SK-N-MC (cell line): ENCODE data around the gene PNLIPRP3.

Experiments used
- DNase-seq: peaks from one replicate; pipeline ENCODE4 v3.0.0-alpha.2; 2011; ENCODE audit warnings: low read depth, low spot score
- H3K27ac ChIP-seq: fragments of 200-600 bp; sonication (generic); 2 replicates; pipeline ENCODE4 v1.5.1; 2016; ENCODE audit warnings: mixed run types
- H3K36me3 ChIP-seq: fragments of 200-600 bp; sonication (generic); 2 replicates; pipeline ENCODE4 v1.6.1; 2017; ENCODE audit warnings: antibody characterized with exemption, low read length, mixed read lengths; ENCODE audit not compliant: insufficient read depth
- H3K4me3 ChIP-seq: fragments of 200-600 bp; sonication (generic); 2 replicates; pipeline ENCODE4 v1.5.1; 2016
- H3K9ac ChIP-seq: fragments of 200-600 bp; sonication (generic); 2 replicates; pipeline ENCODE4 v1.8.0; 2017; ENCODE audit warnings: mixed run types, mixed read lengths; ENCODE audit not compliant: insufficient read length
- H3K9me3 ChIP-seq: fragments of 200-600 bp; sonication (generic); 2 replicates; pipeline ENCODE4 v1.6.1; 2017; ENCODE audit warnings: low read depth, mild to moderate bottlenecking, antibody characterized with exemption, low read length, moderate library complexity, mixed read lengths
- EZH2 ChIP-seq: fragments of 200-600 bp; sonication (generic); IDR thresholded peaks from one replicate; pipeline ENCODE4 v1.6.1; 2017; ENCODE audit warnings: antibody characterized with exemption
- FOXP2 ChIP-seq: optimal IDR thresholded peaks from 2 replicates; pipeline ENCODE3; 2011; ENCODE audit warnings: mild to moderate bottlenecking, moderate library complexity; ENCODE audit not compliant: insufficient read depth; ENCODE audit errors: extremely low read length, control extremely low read depth
- POLR2AphosphoS5 ChIP-seq: IDR thresholded peaks from 2 replicates; pipeline ENCODE4 v1.6.1; 2012; ENCODE audit warnings: mild to moderate bottlenecking, low read depth, low read length, borderline replicate concordance

Gene PNLIPRP3

DNA sequence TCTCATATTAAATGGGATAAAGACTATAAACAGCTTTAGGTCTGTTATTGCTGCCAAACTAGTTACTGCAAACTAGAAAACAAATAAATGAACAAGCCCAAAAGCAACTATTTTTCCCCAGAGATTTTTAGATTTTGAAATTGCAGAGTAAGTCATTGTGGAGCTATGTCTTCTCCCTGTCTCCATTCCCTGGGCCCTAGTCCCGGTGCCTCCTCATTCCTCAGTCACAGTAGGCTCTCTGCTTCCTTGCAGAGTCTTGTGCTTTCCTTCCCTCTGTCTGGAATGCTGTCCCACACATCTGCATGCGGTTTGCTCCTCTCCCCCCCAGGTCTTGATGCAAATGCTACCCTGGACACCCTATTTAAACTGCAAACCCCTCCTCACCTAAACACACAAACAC, 4.0 kb downstream of the PNLIPRP3 start:
- no peak for DNase-seq
- TF ChIP-seq EZH2: no peak
- Histone ChIP-seq H3K27ac (no peak overlapping the region), H3K36me3 (no peaks in the 10 kb centered on the region), H3K4me3 (no peak overlapping the region), H3K9me3 (no peaks in the 10 kb centered on the region), H3K9ac (no peak overlapping the region)

DNA sequence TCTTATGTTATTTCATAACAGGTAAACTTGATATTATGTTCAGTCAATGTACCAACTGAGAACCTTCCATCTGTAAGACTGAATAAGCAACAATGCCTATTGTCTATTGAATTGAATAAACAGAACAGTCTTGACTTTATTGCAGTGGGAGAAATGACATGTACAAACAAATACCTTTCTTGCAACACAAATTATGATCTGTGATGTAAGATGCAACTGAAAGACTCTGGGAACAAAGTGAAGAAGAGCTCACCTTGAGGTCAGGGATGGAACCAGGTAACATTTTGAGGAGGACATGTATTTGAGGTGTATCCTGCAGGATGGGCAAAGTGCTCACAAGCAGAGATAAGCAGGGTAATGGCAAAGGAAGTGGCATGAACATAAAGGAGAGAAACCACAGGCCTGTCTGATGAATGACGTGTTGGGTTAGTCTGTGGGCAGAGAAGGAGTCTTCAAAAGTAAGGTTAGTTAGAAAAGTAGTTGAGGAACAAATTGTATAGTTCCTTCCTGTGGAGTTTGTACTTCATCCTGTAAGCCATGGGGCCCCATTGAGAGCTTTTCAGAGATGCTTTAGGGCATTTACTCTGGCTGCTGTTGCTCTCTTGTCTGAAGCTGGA, 9.5 kb downstream of the PNLIPRP3 start:
- no peak for DNase-seq
- Histone ChIP-seq H3K9ac (no peak overlapping the region), H3K9me3 (no peaks in the 10 kb centered on the region), H3K27ac (no peak overlapping the region), H3K4me3 (no peak overlapping the region), H3K36me3 (no peaks in the 10 kb centered on the region)
- TF ChIP-seq FOXP2: no peak
- no peak for TF ChIP-seq EZH2
- TF ChIP-seq POLR2AphosphoS5: no peak

DNA sequence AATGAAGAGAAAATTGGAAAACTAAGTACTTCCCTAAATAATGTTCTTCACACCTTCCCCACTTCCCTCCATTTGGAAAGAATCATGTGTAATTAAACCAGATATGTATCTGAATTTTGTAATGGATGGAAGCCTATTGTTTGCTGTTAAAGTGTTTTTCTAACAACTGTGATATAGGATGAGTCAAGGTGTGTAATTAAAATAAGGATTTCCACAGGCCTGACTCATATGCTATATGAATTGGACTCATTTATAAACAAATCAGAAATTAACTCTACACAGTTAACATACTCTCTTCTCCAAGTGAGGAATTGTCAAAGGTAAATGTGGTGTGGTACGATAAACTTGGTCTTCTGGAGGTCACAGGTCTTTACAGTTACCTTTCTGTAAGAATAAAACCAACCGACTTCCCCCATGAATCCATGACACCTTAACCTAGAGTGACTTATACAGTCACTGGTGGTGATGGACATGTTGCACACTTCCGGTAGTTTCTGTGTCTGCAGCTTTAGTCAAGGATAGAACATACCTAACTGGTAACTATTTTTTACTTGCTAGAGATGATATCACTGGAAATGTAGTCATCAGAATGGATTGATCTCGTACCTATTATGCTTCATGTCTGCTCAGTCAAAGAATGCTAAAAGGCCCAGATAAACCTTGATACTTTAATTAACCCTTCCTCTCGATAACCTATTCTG, 12.8 kb downstream of the PNLIPRP3 start:
- DNase-seq: no peak
- Histone ChIP-seq H3K27ac (no peak overlapping the region), H3K4me3 (no peak overlapping the region), H3K9ac (no peak overlapping the region), H3K36me3 (no peaks in the 10 kb centered on the region), H3K9me3 (no peaks in the 10 kb centered on the region)
- TF ChIP-seq FOXP2 (no peak), EZH2 (no peak), POLR2AphosphoS5 (no peak)

DNA sequence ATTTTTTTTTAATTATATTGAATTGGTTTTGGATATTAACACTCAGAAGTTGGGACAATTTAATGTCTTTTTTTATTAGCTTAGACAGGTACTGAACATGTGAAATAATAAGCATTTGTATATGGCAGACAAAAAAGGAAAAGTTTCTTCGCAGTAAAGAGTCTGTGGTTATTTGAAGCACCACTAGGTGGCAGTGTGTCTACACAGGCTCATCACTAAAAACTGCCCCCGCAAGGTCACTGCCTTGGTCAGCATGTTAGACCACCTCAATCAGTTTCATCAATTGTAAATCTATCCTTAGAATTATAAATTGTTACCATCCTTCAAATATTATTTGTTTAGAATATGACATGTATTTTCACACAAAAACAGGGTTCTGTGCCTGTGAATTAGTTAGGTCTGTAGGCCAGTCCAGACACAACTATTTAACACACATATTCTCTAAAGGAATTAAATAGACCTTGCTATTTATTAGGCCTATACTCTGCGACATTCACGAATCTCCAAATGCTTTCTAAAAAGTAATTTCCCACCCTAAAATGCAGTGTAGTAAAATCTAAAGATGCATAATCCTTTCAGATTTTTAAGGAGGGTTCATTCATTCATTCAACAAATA, 17.0 kb downstream of the PNLIPRP3 start:
- H3K4me3 ChIP-seq: no peak overlapping the region
- DNase-seq: no peak
- H3K9me3 ChIP-seq: no peaks in the 10 kb centered on the region
- no peak overlapping the region for H3K27ac ChIP-seq
- H3K36me3 ChIP-seq: no peaks in the 10 kb centered on the region
- no peak overlapping the region for H3K9ac ChIP-seq
- TF ChIP-seq FOXP2 (no peak), EZH2 (no peak), POLR2AphosphoS5 (no peak)

- Histone ChIP-seq H3K4me3 (no peak overlapping the region), H3K36me3 (no peaks in the 10 kb centered on the region), H3K9ac (no peak overlapping the region), H3K27ac (no peak overlapping the region), H3K9me3 (no peaks in the 10 kb centered on the region)
- TF ChIP-seq POLR2AphosphoS5 (no peak), FOXP2 (no peak), EZH2 (no peak)
- DNase-seq: no peak
These were observed 23.2 kb downstream of the PNLIPRP3 start for GRCh38 chr10:116450861-116451260.

GRCh38 chr10:116451711-116452337, 24.2 kb downstream of the PNLIPRP3 start:
- Histone ChIP-seq H3K36me3 (no peaks in the 10 kb centered on the region), H3K9me3 (no peaks in the 10 kb centered on the region), H3K9ac (no peak overlapping the region), H3K4me3 (no peak overlapping the region), H3K27ac (no peak overlapping the region)
- DNase-seq: no peak
- TF ChIP-seq POLR2AphosphoS5 (no peak), FOXP2 (no peak), EZH2 (no peak)

DNA sequence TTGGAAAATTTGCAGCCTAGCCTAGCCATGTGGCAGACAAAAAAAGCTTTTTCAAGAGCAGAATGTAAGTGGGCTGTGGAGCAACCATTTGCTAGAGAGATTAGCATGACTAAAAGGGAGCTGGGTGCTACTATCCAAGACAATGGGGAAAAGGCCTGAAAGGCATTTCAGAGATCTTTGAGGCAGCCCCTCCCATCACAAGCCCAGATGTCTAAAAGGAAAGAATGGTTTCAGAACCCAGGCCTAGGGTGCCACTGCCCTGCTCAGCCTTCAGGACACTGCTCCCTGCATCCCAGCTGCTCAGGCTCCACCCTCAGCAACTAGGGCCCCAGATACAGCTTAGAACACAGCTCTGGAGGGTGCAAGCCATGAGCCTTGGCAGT, 24.7 kb downstream of the PNLIPRP3 start:
- Histone ChIP-seq H3K9me3 (no peaks in the 10 kb centered on the region), H3K9ac (no peak overlapping the region), H3K36me3 (no peaks in the 10 kb centered on the region), H3K4me3 (no peak overlapping the region), H3K27ac (no peak overlapping the region)
- TF ChIP-seq FOXP2 (no peak), EZH2 (no peak), POLR2AphosphoS5 (no peak)
- no peak for DNase-seq

DNA sequence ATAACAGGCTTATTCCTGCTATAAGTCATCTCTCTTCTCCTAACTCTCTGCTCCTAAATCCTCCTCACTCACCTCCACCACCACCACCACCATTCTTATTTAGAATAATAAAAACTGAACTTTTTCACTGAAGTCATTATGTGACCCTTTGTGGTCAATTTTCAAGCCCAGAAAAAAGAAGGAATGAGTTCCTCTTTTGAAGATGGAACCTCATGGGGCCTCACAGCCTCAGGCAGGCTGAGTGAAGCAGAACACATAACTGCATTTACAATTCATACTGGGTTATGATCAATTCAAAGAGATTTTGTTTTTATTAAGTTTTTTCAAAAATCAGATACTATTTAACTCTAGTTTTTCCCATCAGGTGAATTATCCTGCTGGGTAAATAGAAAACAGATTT, 29.8 kb downstream of the PNLIPRP3 start:
- H3K4me3 ChIP-seq: no peak overlapping the region

More for the DNA sequence above, 29.8 kb downstream of the PNLIPRP3 start:
- no peak overlapping the region for H3K9ac ChIP-seq
- TF ChIP-seq FOXP2 (no peak), EZH2 (no peak), POLR2AphosphoS5 (no peak)
- H3K36me3 ChIP-seq: no peaks in the 10 kb centered on the region
- no peaks in the 10 kb centered on the region for H3K9me3 ChIP-seq
- DNase-seq: no peak
- no peak overlapping the region for H3K27ac ChIP-seq
